GM23338 (cell line): ENCODE data around the gene FSD1. TPM values are rescaled to one million over a fixed set of nuclear protein-coding genes. Genes with fewer than 3 reads are reported as not detected.

Experiments used
- ATAC-seq: fragments of 200-7000 bp; cut with Tn5 transposase; 3 replicates; pipeline ENCODE4 v1.9.1; 2020
- DNase-seq: peaks from one replicate; pipeline ENCODE4 v3.0.0-alpha.2; 2015; ENCODE audit warnings: low spot score
- H2AFZ ChIP-seq: fragments of 200-600 bp; sonication (generic); 2 replicates; pipeline ENCODE4 v1.8.0; 2016; ENCODE audit warnings: antibody characterized with exemption, mild to moderate bottlenecking, moderate library complexity
- H3F3A ChIP-seq: fragments of 200-600 bp; sonication (generic); replicated peaks from 2 replicates; pipeline ENCODE4 v1.8.0; 2017; ENCODE audit warnings: antibody characterized with exemption, mixed run types, low read depth
- H3K27ac ChIP-seq: fragments of 200-600 bp; sonication (generic); 2 replicates; pipeline ENCODE4 v1.6.1; 2016; ENCODE audit warnings: low read depth
- H3K27me3 ChIP-seq: fragments of 200-600 bp; sonication (generic); 2 replicates; pipeline ENCODE4 v1.8.0; 2016; ENCODE audit warnings: mild to moderate bottlenecking, mixed run types, moderate library complexity; ENCODE audit not compliant: insufficient read depth
- H3K36me3 ChIP-seq: fragments of 200-600 bp; sonication (generic); 2 replicates; pipeline ENCODE4 v1.8.0; 2016; ENCODE audit warnings: mild to moderate bottlenecking; ENCODE audit not compliant: insufficient read depth
- H3K4me1 ChIP-seq: fragments of 200-600 bp; sonication (generic); 2 replicates; pipeline ENCODE4 v1.8.0; 2016; ENCODE audit warnings: mild to moderate bottlenecking, moderate library complexity; ENCODE audit not compliant: insufficient read depth
- H3K4me2 ChIP-seq: fragments of 200-600 bp; sonication (generic); 2 replicates; pipeline ENCODE4 v1.7.1; 2017; ENCODE audit warnings: mixed run types
- H3K4me3 ChIP-seq: fragments of 200-600 bp; sonication (generic); 2 replicates; pipeline ENCODE4 v1.6.1; 2016; ENCODE audit warnings: mixed run types
- H3K79me2 ChIP-seq: fragments of 200-600 bp; sonication (generic); replicated peaks from 2 replicates; pipeline ENCODE4 v1.8.0; 2017; ENCODE audit warnings: mild to moderate bottlenecking; ENCODE audit not compliant: insufficient read depth
- H3K9me2 ChIP-seq: fragments of 200-600 bp; sonication (generic); 2 replicates; pipeline ENCODE4 v1.8.0; 2017; ENCODE audit not compliant: insufficient read depth
- H4K20me1 ChIP-seq: fragments of 200-600 bp; sonication (generic); replicated peaks from 2 replicates; pipeline ENCODE4 v1.8.0; 2017; ENCODE audit warnings: mild to moderate bottlenecking; ENCODE audit not compliant: insufficient read depth
- H3K27ac Mint-ChIP-seq: 2 replicates; pipeline ENCODE4 v1.8.0; 2020; ENCODE audit warnings: inconsistent platforms, mild to moderate bottlenecking, moderate library complexity, mixed read lengths
- H3K27me3 Mint-ChIP-seq: 3 replicates; pipeline ENCODE4 v1.8.0; 2022; ENCODE audit warnings: low read depth, mild to moderate bottlenecking, moderate library complexity, mixed read lengths, inconsistent platforms; ENCODE audit not compliant: insufficient read depth, poor library complexity
- H3K36me3 Mint-ChIP-seq: 3 replicates; pipeline ENCODE4 v1.8.0; 2021; ENCODE audit warnings: low read depth, mild to moderate bottlenecking, inconsistent platforms, moderate library complexity, mixed read lengths
- H3K4me1 Mint-ChIP-seq: 3 replicates; pipeline ENCODE4 v1.8.0; 2020; ENCODE audit warnings: mild to moderate bottlenecking, inconsistent platforms, mixed read lengths
- H3K4me3 Mint-ChIP-seq: 3 replicates; pipeline ENCODE4 v1.8.0; 2021; ENCODE audit warnings: moderate library complexity, mild to moderate bottlenecking, inconsistent platforms, mixed read lengths
- H3K9me3 Mint-ChIP-seq: 3 replicates; pipeline ENCODE4 v1.8.0; 2020; ENCODE audit warnings: moderate library complexity, mild to moderate bottlenecking, inconsistent platforms, mixed read lengths
- CTCF ChIP-seq, 2 experiments: fragments of 200-600 bp in 1 of 2; sonication (generic) in 1 of 2; conservative IDR thresholded peaks; 2 replicates each; pipeline versions ENCODE4 v1.5.1 to v1.6.1; 2016 to 2017; ENCODE audit warnings: antibody characterized with exemption in 2 of 2, low read depth in 2 of 2, mild to moderate bottlenecking in 2 of 2, moderate library complexity in 1 of 2
- EZH2 ChIP-seq: fragments of 200-600 bp; sonication (generic); IDR thresholded peaks from one replicate; pipeline ENCODE4 v1.8.0; 2017; ENCODE audit warnings: antibody characterized with exemption, mild to moderate bottlenecking, low read depth; ENCODE audit not compliant: unreplicated experiment
- JUNB ChIP-seq: IDR thresholded peaks from one replicate; pipeline ENCODE4 v1.6.1; 2016; ENCODE audit warnings: antibody characterized with exemption; ENCODE audit not compliant: unreplicated experiment
- NANOG ChIP-seq: IDR thresholded peaks from 2 replicates; pipeline ENCODE4 v1.6.1; 2016; ENCODE audit warnings: antibody characterized with exemption, borderline replicate concordance
- REST ChIP-seq: IDR thresholded peaks from one replicate; pipeline ENCODE4 v1.6.1; 2018; ENCODE audit warnings: antibody characterized with exemption; ENCODE audit not compliant: unreplicated experiment
- STAT1 ChIP-seq: IDR thresholded peaks from one replicate; pipeline ENCODE4 v1.6.1; 2016; ENCODE audit warnings: antibody characterized with exemption; ENCODE audit not compliant: unreplicated experiment
- ZNF114 ChIP-seq: fragments of 250-450 bp; sonication (Bioruptor Pico); IDR thresholded peaks from 2 replicates; pipeline ENCODE4 v1.5.0; 2020; ENCODE audit warnings: mild to moderate bottlenecking, moderate library complexity
- ZNF462 ChIP-seq: fragments of 250-450 bp; sonication (Bioruptor Pico); IDR thresholded peaks from 2 replicates; pipeline ENCODE4 v1.5.0; 2020; ENCODE audit warnings: mild to moderate bottlenecking, moderate library complexity
- polyA plus RNA-seq: library from polyadenylated mRNA; unstranded; fragments of >200 nt; fragmentation: Nextera tagmentation; extraction: Ambion mirVana; gene quantifications from 2 replicates; pipeline ENCODE4 v1.2.1, GENCODE V29; 2016
- total RNA-seq: library from RNA; depleted of rRNA; stranded (reverse); fragments of >200 nt; shearing (Covaris generic); gene quantifications from 2 replicates; pipeline ENCODE4 v1.2.3, GENCODE V29; 2014

The FSD1 gene
- total and polyA plus RNA-seq, 2 experiments from 2014 or later: 50.7 to 82.9 TPM

DNA sequence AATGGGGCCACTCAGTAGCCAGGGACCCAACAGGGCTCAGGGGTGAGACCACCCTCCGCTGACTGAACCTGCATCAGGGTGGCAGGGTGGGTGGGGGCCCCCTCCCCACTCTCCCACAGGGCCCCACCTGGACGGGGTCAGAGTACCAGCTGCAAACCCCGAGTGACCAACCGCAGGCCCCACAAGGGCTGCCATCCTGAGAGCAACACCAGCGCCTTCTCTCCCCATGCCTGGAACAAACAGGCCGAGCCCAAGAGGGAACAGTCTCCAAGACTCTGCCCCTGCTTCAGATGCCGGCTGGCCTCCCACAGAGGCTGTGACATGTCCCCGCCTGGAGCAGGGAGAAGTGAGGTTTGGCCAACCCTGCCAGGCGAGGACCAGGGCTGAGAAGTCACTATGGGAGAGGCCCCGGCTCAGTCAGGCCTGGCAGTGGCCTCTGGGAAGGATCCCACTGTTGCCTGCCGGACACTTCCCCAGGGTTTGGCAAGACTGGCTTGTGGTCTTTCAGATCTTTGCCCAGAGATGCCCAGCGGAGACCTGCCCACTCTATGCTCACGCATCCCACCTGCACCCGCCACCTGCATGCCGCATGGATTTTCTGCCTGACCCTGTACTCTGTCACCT, 66.1 kb downstream of the FSD1 start:
- Histone ChIP-seq H3K36me3 (no peaks in the 10 kb centered on the region), H4K20me1 (peaks cover 11% of the 10 kb centered on the region; the same call in 1 of the 2 replicates)

More for the DNA sequence above, 66.1 kb downstream of the FSD1 start:
- Mint-ChIP-seq H3K4me3 (no peak overlapping the region), H3K36me3 (no peaks in the 10 kb centered on the region), H3K4me1 (peaks cover 34% of the 10 kb centered on the region), H3K27me3 (peaks cover 26% of the 10 kb centered on the region), H3K27ac (no peak overlapping the region), H3K9me3 (no peaks in the 10 kb centered on the region)
- no peak for TF ChIP-seq EZH2
- no peak for TF ChIP-seq JUNB
- no peak for TF ChIP-seq ZNF114
- no peak for TF ChIP-seq NANOG
- TF ChIP-seq CTCF (conservative IDR thresholded peaks at IDR 0.05; ENCODE audit: low read depth in 2 of 2): no peak
- TF ChIP-seq STAT1: no peak
- no peak for TF ChIP-seq REST
- no peak for TF ChIP-seq ZNF462 (CRISPR knock-in tag)
- DNase-seq (no peak), ATAC-seq (no peak)
- H3K4me1 ChIP-seq: peaks cover 22% of the 10 kb centered on the region
- no peak overlapping the region for H3K4me2 ChIP-seq
- H3K9me2 ChIP-seq: no peaks in the 10 kb centered on the region
- no peak overlapping the region for H3K4me3 ChIP-seq
- peaks cover 46% of the 10 kb centered on the region for H3K79me2 ChIP-seq
- H3F3A ChIP-seq: 0 out of 2 replicates have a peak, but pooled peaks cover 13% of the 10 kb centered on the region
- H3K27me3 ChIP-seq: no peaks in the 10 kb centered on the region
- H2AFZ ChIP-seq: no peak overlapping the region
- H3K27ac ChIP-seq: peak overlapping the region; percentile 66
